Measurements from ENCODE around the gene IL2. TPM values are rescaled to one million over a fixed set of nuclear protein-coding genes. Genes with fewer than 3 reads are reported as not detected.

Gene IL2
- total RNA-seq: not detected
- long read RNA-seq: 0 reads

DNA sequence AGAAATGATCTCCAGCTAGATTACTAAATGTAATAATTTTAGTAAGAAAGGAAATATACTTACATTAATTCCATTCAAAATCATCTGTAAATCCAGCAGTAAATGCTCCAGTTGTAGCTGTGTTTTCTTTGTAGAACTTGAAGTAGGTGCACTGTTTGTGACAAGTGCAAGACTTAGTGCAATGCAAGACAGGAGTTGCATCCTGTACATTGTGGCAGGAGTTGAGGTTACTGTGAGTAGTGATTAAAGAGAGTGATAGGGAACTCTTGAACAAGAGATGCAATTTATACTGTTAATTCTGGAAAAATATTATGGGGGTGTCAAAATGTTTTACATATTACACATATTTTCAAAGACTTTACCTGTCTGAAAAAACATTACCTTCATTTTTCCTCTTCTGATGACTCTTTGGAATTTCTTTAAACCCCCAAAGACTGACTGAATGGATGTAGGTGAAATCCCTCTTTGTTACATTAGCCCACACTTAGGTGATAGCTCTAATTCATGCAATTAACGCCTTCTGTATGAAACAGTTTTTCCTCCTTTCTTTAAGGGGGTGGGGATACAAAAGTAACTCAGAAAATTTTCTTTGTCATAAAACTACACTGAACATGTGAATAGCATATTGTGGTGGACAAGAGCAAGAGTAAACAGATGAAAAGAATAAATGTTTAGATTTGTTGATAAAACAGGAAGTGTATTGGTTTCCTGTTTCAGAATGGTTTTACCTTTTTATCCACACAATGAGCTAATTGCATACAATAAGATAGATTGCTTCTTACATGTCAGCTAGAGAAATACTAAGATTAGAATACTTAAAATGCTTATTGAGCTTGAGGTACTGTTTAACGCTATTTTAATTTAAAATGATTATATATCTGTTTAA lies at the start of gene IL2:
TSS of gene IL2 (minus strand) at position 495 of the 886 bp plus-strand sequence. CDS start at position 210, 285 bp downstream.
- DNase-seq (ENCODE audit: low spot score): no peak

GRCh38 chr4:122503214-122503613 lies 46.7 kb upstream of the IL2 start:
- no peak for DNase-seq (ENCODE audit: low spot score)

DNA sequence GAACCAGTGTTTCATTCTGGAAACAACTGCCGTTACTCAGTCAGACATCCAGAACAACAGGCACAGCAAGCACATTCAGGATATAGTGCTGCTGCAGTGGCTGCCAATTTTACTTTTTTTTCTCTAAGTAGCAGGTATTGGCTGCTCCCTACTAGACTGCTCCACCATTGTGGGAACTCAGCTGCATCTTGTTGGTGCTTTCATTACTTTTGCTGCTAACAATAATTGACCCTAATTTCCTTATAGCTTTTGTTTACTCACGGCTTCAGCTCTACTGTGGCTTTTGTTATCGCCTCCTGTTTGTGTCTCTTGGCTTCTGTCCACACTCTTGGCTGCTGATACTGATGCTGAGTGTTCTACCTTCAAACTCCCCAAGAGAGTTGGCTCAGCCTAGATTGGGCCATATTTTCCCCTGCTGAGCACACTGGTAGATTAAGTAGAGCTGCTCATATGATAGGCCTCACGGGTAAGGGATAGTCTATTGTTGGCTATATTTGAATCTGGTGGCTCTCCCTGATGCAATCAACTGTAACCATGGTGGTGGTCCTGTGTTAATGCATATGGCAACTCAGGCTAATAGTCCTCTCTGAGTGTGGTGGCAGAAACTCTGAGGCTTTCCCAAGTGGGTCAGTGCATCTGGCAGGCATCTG lies 44.5 kb upstream of the IL2 start:
- no peak for DNase-seq (ENCODE audit: low spot score)

GRCh38 chr4:122489061-122489460 lies 32.5 kb upstream of the IL2 start:
- DNase-seq (ENCODE audit: low spot score): no peak

GRCh38 chr4:122483481-122483880 lies 27.0 kb upstream of the IL2 start:
- DNase-seq (ENCODE audit: low spot score): no peak

GRCh38 chr4:122481766-122482405 lies 25.4 kb upstream of the IL2 start:
- no peak for DNase-seq (ENCODE audit: low spot score)

DNA sequence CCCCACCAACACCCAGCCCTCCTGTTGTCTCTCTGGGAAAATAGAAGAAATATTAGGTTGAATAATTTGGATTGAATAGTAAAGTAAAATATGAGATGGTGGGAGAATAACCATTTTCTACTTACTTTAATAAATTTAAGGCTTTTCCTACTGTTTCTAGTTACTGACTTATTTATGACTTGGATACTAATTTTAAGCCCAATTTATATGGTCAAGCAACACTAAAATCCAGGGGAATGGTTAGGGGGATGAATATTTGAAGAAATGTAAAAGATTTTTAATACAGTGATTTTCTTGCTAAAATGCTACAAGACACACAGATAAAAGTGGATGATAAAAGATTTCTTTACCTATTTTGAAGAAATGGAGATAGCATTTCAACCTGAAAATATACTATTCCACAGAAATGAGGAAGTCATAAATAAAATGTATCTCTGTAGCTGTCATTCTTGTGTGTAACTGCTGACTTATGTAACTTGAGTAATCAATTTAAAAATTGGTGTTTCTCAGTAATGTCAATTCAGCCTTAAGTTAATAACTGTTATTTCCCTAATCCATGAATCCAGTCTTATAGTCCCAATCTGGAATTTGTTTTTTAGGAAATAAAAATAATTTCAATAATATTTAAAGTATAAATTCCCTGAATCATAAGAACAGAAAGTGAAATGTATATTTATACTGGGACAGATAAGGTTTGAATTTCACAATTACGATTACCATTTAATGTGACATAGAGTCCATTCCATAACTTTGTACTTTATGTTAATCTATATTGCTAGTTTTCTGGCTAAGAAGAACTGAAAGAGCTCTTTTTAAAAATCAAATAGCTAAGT lies 24.3 kb upstream of the IL2 start:
- no peak for DNase-seq (ENCODE audit: low spot score)

GRCh38 chr4:122479935-122480416 lies 23.5 kb upstream of the IL2 start:
- DNase-seq (ENCODE audit: low spot score): no peak

DNA sequence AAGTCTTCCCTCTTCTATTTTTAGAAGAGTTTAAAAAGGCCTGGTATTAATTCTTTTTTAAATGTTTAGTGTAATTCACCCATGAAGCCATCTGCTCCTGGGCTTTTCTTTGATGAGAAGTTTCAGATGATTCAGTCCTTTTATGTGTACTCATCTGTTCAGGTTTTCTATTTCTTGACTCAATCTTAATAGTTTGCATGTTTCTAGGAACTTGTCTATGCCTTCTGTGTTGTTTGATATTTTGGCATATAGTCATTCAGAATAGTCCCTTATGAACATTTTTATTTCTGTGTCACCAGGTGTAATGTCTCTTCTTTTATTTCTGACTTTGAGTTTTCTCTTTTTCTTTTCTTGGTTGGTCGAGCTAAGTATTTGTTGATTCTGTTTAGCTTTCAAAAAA lies 20.2 kb upstream of the IL2 start:
- no peak for DNase-seq (ENCODE audit: low spot score)

DNA sequence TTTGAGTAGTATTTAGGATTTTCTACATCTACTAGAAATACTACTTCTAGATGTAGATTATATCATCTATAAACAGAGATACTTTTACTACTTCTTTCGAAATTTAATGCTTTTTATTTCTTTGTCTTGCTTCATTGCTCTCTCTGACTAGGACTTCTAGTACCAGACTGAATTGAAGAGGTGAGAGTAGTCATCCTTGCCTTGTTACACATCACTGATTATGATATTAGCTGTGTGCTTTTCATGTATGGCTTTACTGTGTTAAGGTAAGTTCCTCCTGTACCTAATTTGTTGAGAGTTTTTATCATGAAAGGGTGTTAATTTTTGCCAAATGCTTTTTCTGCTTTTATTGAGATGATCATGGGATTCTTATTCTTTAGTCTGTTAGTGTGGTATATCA lies 19.6 kb upstream of the IL2 start:
- no peak for DNase-seq (ENCODE audit: low spot score)

GRCh38 chr4:122475233-122475632 lies 18.7 kb upstream of the IL2 start:
- DNase-seq (ENCODE audit: low spot score): no peak

- no peak for DNase-seq (ENCODE audit: low spot score)
These were observed 12.9 kb upstream of the IL2 start for GRCh38 chr4:122469457-122469856.

- DNase-seq (ENCODE audit: low spot score): no peak
These were observed 2.1 kb upstream of the IL2 start for GRCh38 chr4:122458625-122459024.

GRCh38 chr4:122453384-122453995 lies 3.0 kb downstream of the IL2 start:
- no peak for DNase-seq (ENCODE audit: low spot score)

DNA sequence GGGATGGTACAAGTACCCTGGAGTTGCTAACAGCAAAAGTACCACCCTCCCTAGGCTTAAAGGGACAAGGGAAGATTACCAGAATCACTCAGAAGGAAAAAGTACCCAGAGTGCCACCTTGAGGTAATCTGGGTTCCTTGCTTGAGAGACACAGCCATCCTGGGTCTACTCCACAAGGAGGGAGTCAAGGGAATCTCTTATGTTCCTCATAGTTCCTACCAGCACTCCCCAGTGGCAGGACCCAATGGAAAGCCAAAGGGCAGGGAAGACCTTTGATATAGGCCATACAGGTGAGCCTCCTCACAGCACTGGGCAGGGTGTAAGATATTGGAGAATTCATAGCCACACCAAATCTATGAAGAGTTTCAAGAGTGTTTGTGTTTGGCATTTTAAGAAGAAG lies 5.7 kb downstream of the IL2 start:
- DNase-seq (ENCODE audit: low spot score): no peak

DNA sequence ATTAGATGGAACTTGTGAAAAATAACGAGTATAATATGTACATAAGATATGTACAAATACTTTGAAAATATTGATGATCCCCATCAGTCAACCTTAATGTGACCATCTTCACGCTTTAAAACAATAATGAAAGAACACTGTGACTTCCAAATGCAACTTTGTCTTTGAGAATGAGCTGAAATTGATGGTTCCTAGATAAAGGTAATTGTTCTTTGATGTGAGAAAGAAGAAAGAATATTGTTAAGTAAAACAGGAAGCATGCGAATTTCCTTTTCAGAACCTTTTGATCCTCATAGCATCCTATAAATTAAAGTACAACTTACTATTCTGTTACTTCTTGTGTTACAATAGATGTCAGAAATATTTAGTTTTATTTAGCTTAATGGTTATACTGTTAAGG lies 22.2 kb downstream of the IL2 start:
- no peak for DNase-seq (ENCODE audit: low spot score)

- no peak for DNase-seq (ENCODE audit: low spot score)
These were observed 25.2 kb downstream of the IL2 start for GRCh38 chr4:122431351-122431750.

GRCh38 chr4:122423246-122423645 lies 33.3 kb downstream of the IL2 start:
- DNase-seq (ENCODE audit: low spot score): no peak

GRCh38 chr4:122412547-122412946 lies 44.0 kb downstream of the IL2 start:
- no peak for DNase-seq (ENCODE audit: low spot score)

DNA sequence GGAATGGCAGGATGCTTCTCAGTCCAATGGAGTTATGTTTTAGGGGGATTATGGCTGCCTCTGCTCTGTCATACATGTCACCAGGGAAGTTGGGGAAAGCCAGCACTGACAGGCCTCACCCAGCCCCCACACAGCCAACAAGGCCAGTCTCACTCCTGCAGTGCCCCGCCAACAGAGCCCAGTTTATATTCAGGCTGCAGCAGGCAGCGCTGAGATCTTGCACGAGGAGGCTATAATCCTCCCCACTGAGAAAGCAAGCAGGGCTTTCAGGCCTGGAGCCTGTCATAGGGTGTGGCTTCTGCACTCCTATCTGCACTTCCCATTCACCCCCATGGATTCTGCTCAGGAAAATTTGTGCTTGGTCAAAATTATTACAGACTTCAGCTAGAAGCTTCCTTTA lies 52.7 kb downstream of the IL2 start:
- DNase-seq (ENCODE audit: low spot score): no peak
